Renal pelvis (tissue), 4 donors: ENCODE results near the gene ATP8B2. TPM values are rescaled to one million over a fixed set of nuclear protein-coding genes. Genes with fewer than 3 reads are reported as not detected.

ENCODE experiments used
- DNase-seq: peaks from one replicate; pipeline ENCODE4 v3.0.0-alpha.2; 2013
- polyA plus RNA-seq, 3 donors: library from polyadenylated mRNA; unstranded; fragments of 120-200 nt; gene quantifications; one replicate each; pipeline ENCODE4 v1.2.1, GENCODE V29; 2013; ENCODE audit not compliant: insufficient read length in 3 of 3

Gene ATP8B2
- polyA plus RNA-seq, 3 donors = 26.2 to 30.1 (median 27.2) TPM

DNA sequence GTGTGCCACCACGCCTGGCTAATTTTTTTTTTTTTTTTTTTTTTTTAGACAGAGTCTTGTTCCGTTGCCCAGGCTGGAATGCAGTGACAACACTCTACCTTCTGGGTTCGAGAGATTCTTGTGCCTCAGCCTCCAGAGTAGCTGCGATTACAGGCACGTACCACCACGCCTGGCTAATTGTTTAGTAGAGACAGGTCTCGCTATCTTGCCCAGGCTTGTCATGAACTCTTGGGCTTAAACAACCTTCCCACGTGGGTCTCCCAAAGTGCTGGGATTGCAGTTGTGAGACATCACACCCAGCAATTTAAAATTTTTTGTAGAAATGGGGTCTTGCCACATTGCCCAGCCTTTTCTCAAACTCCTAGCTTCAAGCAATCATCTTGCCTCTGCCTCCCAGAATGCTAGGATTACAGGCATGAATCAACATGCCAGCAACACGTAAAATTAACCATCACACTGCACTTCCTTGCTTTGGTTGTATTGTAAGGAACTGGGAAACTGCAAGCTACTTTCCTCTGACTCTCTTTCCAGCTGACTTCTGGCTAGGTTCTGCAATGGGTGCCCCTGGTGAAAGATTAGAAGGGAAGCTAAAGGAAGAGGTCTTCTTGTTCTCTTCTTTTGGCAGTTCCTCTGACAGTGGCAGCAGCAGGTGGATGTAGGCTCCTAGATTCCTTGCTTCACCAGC is 65.9 kb downstream of the ATP8B2 start:
- no peak for DNase-seq

- no peak for DNase-seq
These were observed 72.8 kb downstream of the ATP8B2 start for GRCh38 chr1:154398141-154398540.

DNA sequence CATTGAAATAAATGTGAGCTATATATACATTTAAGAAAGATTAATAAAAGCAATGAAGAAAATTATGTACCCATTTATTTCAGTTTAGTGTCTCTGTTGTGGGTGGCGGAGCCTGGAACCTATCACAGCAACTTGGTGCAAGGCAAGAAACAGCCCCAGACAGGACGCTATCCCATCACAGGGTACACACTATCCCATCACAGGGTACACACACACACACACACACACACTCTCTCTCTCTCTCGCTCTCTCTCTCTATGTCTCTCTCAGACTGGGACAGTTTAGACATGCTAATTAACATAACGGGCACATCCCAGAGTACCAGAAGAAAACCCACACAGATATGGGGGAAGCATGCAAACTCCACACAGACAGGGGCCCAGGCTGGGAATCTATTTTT is 73.4 kb downstream of the ATP8B2 start:
- no peak for DNase-seq

GRCh38 chr1:154400381-154400801 is 75.1 kb downstream of the ATP8B2 start:
- no peak for DNase-seq

Other genes starting within 250 kb of the ATP8B2 start
- under 1 TPM; 0.06 to 0.30 (median 0.16) TPM for gene NUP210L, start 170.5 kb upstream of the ATP8B2 start, polyA plus RNA-seq
- 100 to 1,000 TPM; 266 to 285 (median 281) TPM for gene TPM3, start 133.4 kb upstream of the ATP8B2 start, polyA plus RNA-seq
- not detected for gene CFAP141, start 119.2 kb upstream of the ATP8B2 start, polyA plus RNA-seq
- 100 to 1,000 TPM; 173 to 201 (median 194) TPM for gene UBAP2L, start 104.6 kb upstream of the ATP8B2 start, polyA plus RNA-seq
- 10 to 100 TPM; 87.7 to 88.9 (median 88.2) TPM for gene HAX1, start 52.9 kb upstream of the ATP8B2 start, polyA plus RNA-seq
- under 1 TPM; 0.09 to 0.21 (median 0.13) TPM for gene AQP10, start 4.4 kb upstream of the ATP8B2 start, polyA plus RNA-seq
- 10 to 100 TPM in 1 of 3 donors, 1 to 10 TPM in 2; 5.9 to 11.0 (median 6.4) TPM for gene IL6R, start 79.8 kb downstream of the ATP8B2 start, polyA plus RNA-seq
- gene TDRD10, start 176.7 kb downstream of the ATP8B2 start, polyA plus RNA-seq = 1 to 10 TPM in 2 of 3 donors, under 1 TPM in 1; 1.00 to 1.7 (median 1.7) TPM
- gene SHE, start 176.9 kb downstream of the ATP8B2 start, polyA plus RNA-seq = 10 to 100 TPM; 10.2 to 12.4 (median 11.0) TPM
- 100 to 1,000 TPM; 114 to 121 (median 117) TPM for gene UBE2Q1, start 233.1 kb downstream of the ATP8B2 start, polyA plus RNA-seq
- under 1 TPM; 0.36 to 0.61 (median 0.56) TPM for gene CHRNB2, start 242.3 kb downstream of the ATP8B2 start, polyA plus RNA-seq